GM18858 (cell line): ENCODE measurements around the gene BRPF1.

ENCODE experiments used
- ATAC-seq: cut with Tn5 transposase; IDR thresholded peaks from one replicate; pipeline ENCODE4 v1.9.1; 2021; ENCODE audit not compliant: unreplicated experiment

The BRPF1 gene

GRCh38 chr3:9786209-9786739 is 54.7 kb downstream of the BRPF1 start:
- ATAC-seq, result no peak

- no peak for ATAC-seq
Measured at GRCh38 chr3:9786825-9787669, 55.5 kb downstream of the BRPF1 start.

GRCh38 chr3:9787714-9788113 is 56.2 kb downstream of the BRPF1 start:
- no peak for ATAC-seq

- no peak for ATAC-seq
Measured at GRCh38 chr3:9791127-9791526, 59.6 kb downstream of the BRPF1 start.

GRCh38 chr3:9791790-9792404 is 60.4 kb downstream of the BRPF1 start:
- no peak for ATAC-seq

GRCh38 chr3:9792405-9793160 is 61.0 kb downstream of the BRPF1 start, which contains the start of the genes ARPC4 and TADA3:
TSS of gene ARPC4 (plus strand) at chr3:9793082. CDS start at chr3:9793122, 40 bp downstream.
TSS of gene TADA3 (minus strand) at chr3:9792473. CDS start at chr3:9791466, 1,007 bp downstream.
- peak; percentile 67 for ATAC-seq

GRCh38 chr3:9793161-9793781 is 61.7 kb downstream of the BRPF1 start:
- no peak for ATAC-seq

- ATAC-seq, result no peak
Measured at GRCh38 chr3:9794400-9794799, 62.9 kb downstream of the BRPF1 start.

GRCh38 chr3:9795207-9795606 is 63.7 kb downstream of the BRPF1 start:
- no peak for ATAC-seq

GRCh38 chr3:9797196-9797945 is 65.8 kb downstream of the BRPF1 start:
- no peak for ATAC-seq
